GM12878 (cell line): ENCODE results near the gene TSC22D3. TPM values are rescaled to one million over a fixed set of nuclear protein-coding genes. Genes with fewer than 3 reads are reported as not detected.

Experiments
- ATAC-seq: fragments of 200-7000 bp; cut with Tn5 transposase; 3 replicates; pipeline ENCODE4 v1.9.1; 2020; ENCODE audit warnings: mild to moderate bottlenecking, moderate library complexity
- BruUV-seq: library from RNA; stranded (reverse); fragments of 400-500 nt; replicated peaks from 2 replicates; lab custom pipeline; 2021; lab: Mats Ljungman, UMichigan
- CTCF ChIA-PET: fragments of 300-600 bp; sonication (Branson Sonifier 250); formaldehyde crosslinking; extraction: SDS; loops from one replicate; lab custom pipeline; 2021; ENCODE audit warnings: inconsistent platforms; lab: Yijun Ruan, JAX
- POLR2A ChIA-PET: fragments of 350-600 bp; formaldehyde crosslinking; extraction: SDS; loops from one replicate; lab custom pipeline; 2021; ENCODE audit warnings: inconsistent platforms; lab: Charles Lee
- RAD21 ChIA-PET: fragments of 300-600 bp; sonication (Branson Sonifier 250); formaldehyde crosslinking; loops from one replicate; lab custom pipeline; 2023; ENCODE audit warnings: antibody characterized with exemption; ENCODE audit not compliant: unreplicated experiment; lab: Charles Lee
- SMC1A ChIA-PET: fragments of 300-600 bp; sonication (Branson Sonifier 250); formaldehyde crosslinking; loops from one replicate; lab custom pipeline; 2023; ENCODE audit not compliant: unreplicated experiment, uncharacterized antibody; lab: Charles Lee
- DNase-seq: peaks from one replicate; pipeline ENCODE4 v3.0.0-alpha.2; 2011; ENCODE audit warnings: low read depth, low spot score
- FAIRE-seq: peaks from 3 replicates; lab custom pipeline; 2011; peaks lifted over from hg19 to GRCh38; lab: Jason Lieb, UNC
- H2AFZ ChIP-seq: 2 replicates; pipeline ENCODE4 v1.6.0; 2011; ENCODE audit warnings: low read depth, low read length, control low read depth; ENCODE audit not compliant: control insufficient read depth
- H3K27ac ChIP-seq: 2 replicates; pipeline ENCODE4 v1.5.1; 2011; ENCODE audit warnings: control low read depth; ENCODE audit not compliant: control insufficient read depth, insufficient read depth
- H3K27me3 ChIP-seq, 2 experiments: replicated peaks in 1 of 2; 2 replicates each; pipeline versions ENCODE4 v1.6.0 to v1.6.1; 2011; ENCODE audit warnings: low read length in 1 of 2; ENCODE audit not compliant: control insufficient read depth in 2 of 2, insufficient read depth in 2 of 2
- H3K36me3 ChIP-seq, 2 experiments: 2 replicates each; pipeline ENCODE4 v1.5.1; 2011; ENCODE audit warnings: low read length in 1 of 2; ENCODE audit not compliant: control insufficient read depth in 2 of 2, insufficient read depth in 2 of 2
- H3K4me1 ChIP-seq: 2 replicates; pipeline ENCODE4 v1.6.1; 2011; ENCODE audit warnings: mild to moderate bottlenecking, low read length, moderate library complexity, mixed read lengths; ENCODE audit not compliant: control insufficient read depth, insufficient read depth
- H3K4me2 ChIP-seq: 2 replicates; pipeline ENCODE4 v1.6.0; 2011; ENCODE audit warnings: control low read depth; ENCODE audit not compliant: control insufficient read depth, insufficient read depth
- H3K4me3 ChIP-seq: fragments of 200-600 bp; sonication (generic); 2 replicates; pipeline ENCODE4 v1.5.1; 2016
- H3K79me2 ChIP-seq: 2 replicates; pipeline ENCODE4 v1.6.0; 2011; ENCODE audit warnings: low read length; ENCODE audit not compliant: control insufficient read depth, insufficient read depth
- H3K9ac ChIP-seq: 2 replicates; pipeline ENCODE4 v1.8.0; 2011; ENCODE audit warnings: low read length, control low read depth, mixed read lengths; ENCODE audit not compliant: control insufficient read depth, insufficient read depth
- H3K9me3 ChIP-seq: replicated peaks from 3 replicates; pipeline ENCODE4 v1.5.1; 2011; ENCODE audit warnings: mild to moderate bottlenecking, low read length; ENCODE audit not compliant: control insufficient read depth, insufficient read depth
- H4K20me1 ChIP-seq: 2 replicates; pipeline ENCODE4 v1.6.0; 2011; ENCODE audit not compliant: control insufficient read depth, insufficient read depth
- BMI1 ChIP-seq: fragments of 450-650 bp; IDR thresholded peaks from 2 replicates; pipeline ENCODE4 v1.6.1; 2016; ENCODE audit warnings: mild to moderate bottlenecking, moderate library complexity, borderline replicate concordance
- BRCA1 ChIP-seq: IDR thresholded peaks from 2 replicates; pipeline ENCODE4 v1.6.1; 2011; ENCODE audit warnings: low read depth, low read length, improper control_type of control experiment
- CBX3 ChIP-seq: fragments of 200-600 bp; sonication (generic); IDR thresholded peaks from 2 replicates; pipeline ENCODE4 v1.6.1; 2016; ENCODE audit warnings: low read depth, borderline replicate concordance
- CHD1 ChIP-seq: IDR thresholded peaks from 2 replicates; pipeline ENCODE4 v1.6.1; 2012; ENCODE audit warnings: low read depth, low read length, improper control_type of control experiment
- CREB1 ChIP-seq: IDR thresholded peaks from 2 replicates; pipeline ENCODE4 v1.6.1; 2012; ENCODE audit warnings: low read depth, mild to moderate bottlenecking, inconsistent platforms
- GABPA ChIP-seq: IDR thresholded peaks from 2 replicates; pipeline ENCODE4 v1.6.1; 2014; ENCODE audit warnings: antibody characterized with exemption, low read depth, mild to moderate bottlenecking, inconsistent platforms
- LARP7 ChIP-seq: fragments of 450-650 bp; IDR thresholded peaks from 2 replicates; pipeline ENCODE4 v1.6.1; 2017; ENCODE audit warnings: mild to moderate bottlenecking
- MTA3 ChIP-seq: IDR thresholded peaks from 2 replicates; pipeline ENCODE4 v1.6.1; 2012; ENCODE audit warnings: low read length, inconsistent platforms, borderline replicate concordance
- NKRF ChIP-seq: fragments of 450-650 bp; conservative IDR thresholded peaks from 2 replicates; pipeline ENCODE4 v1.6.1; 2017; ENCODE audit warnings: mild to moderate bottlenecking, moderate library complexity
- PKNOX1 ChIP-seq: fragments of 450-650 bp; IDR thresholded peaks from 2 replicates; pipeline ENCODE4 v1.6.1; 2016; ENCODE audit warnings: mild to moderate bottlenecking
- SKIL ChIP-seq: fragments of 450-650 bp; IDR thresholded peaks from 2 replicates; pipeline ENCODE4 v1.6.1; 2017; ENCODE audit warnings: mild to moderate bottlenecking, low read depth, inconsistent platforms; ENCODE audit not compliant: poor library complexity, severe bottlenecking
- ZNF24 ChIP-seq: fragments of 450-650 bp; IDR thresholded peaks from 2 replicates; pipeline ENCODE4 v1.6.1; 2017; ENCODE audit warnings: antibody characterized with exemption, mild to moderate bottlenecking
- ZNF622 ChIP-seq: fragments of 450-650 bp; IDR thresholded peaks from 2 replicates; pipeline ENCODE4 v1.6.1; 2017; ENCODE audit warnings: mild to moderate bottlenecking, inconsistent platforms
- WGBS: methylation state at CpG from one replicate; pipeline ENCODE4 v1.1.6; 2016; ENCODE audit warnings: low lambda C conversion rate; ENCODE audit not compliant: insufficient replicate concordance, insufficient coverage; ENCODE audit errors: missing lambda C conversion rate; 5-methylcytosine and 5-hydroxymethylcytosine counted together
- in situ Hi-C: fragments of 300-500 bp; cut with MboI; formaldehyde crosslinking; loops from 9 replicates; pipeline ENCODE4 v1.14.3; 2018; ENCODE audit warnings: mixed read lengths
- intact Hi-C: fragments of 100-400 bp; cut with micrococcal nuclease; formaldehyde crosslinking; loops from one replicate; pipeline ENCODE4 v1.14.2; 2022; ENCODE audit not compliant: unreplicated experiment
- polyA plus RNA-seq, 11 experiments: library from polyadenylated mRNA; depleted of rRNA in 4 of 11; unstranded in 6 of 11; stranded (reverse) in 5 of 11; fragments of >200 nt; fragmentation: Nextera tagmentation in 4 of 11; fragmentation: Illumina TruSeq in 1 of 11; extraction: Ambion mirVana in 4 of 11; extraction: Trizol in 1 of 11; gene quantifications; 1 replicate in 1 of 11; 2 replicates in 10 of 11; pipeline versions ENCODE4 v1.2.1 to v1.2.3, GENCODE V29; 2011 to 2016; ENCODE audit warnings: inconsistent platforms in 2 of 11, missing spikeins in 2 of 11, low read depth in 1 of 11
- total RNA-seq, 4 experiments: library from RNA; depleted of rRNA in 3 of 4; stranded (reverse); fragments of >200 nt in 3 of 4; fragmentation: Illumina TruSeq in 1 of 4; extraction: Trizol in 1 of 4; gene quantifications; 2 replicates each; pipeline versions ENCODE4 v1.2.1 to v1.2.3, GENCODE V29; 2013 to 2021

Gene TSC22D3
- total and polyA plus RNA-seq, 10 of the 15 experiments (the other 5 are each of a cell fraction or from before 2014, with no cell fraction given), result 4.6 to 122 (median 16.1) TPM

GRCh38 chrX:107707866-107708265 lies 67.7 kb downstream of the TSC22D3 start:
- FAIRE-seq, result no peak
- DNase-seq, result no peak
- TF ChIP-seq PKNOX1 (no peak), CBX3 (no peak), BMI1 (no peak), LARP7 (no peak), MTA3 (no peak), ZNF24 (no peak), NKRF (no peak), GABPA (no peak), BRCA1 (no peak), CREB1 (no peak), ZNF622 (no peak), SKIL (no peak), CHD1 (no peak)
- H3K36me3 ChIP-seq, result no peaks in the 10 kb centered on the region
- no peak overlapping the region for H3K27ac ChIP-seq
- H3K79me2 ChIP-seq, result no peaks in the 10 kb centered on the region
- H3K9ac ChIP-seq, result no peak overlapping the region
- ATAC-seq, result no peak
- H3K27me3 ChIP-seq, result no peaks in the 10 kb centered on the region
- no peak overlapping the region for H3K4me2 ChIP-seq
- H4K20me1 ChIP-seq, result no peaks in the 10 kb centered on the region
- CTCF ChIA-PET, result interaction anchor here (0.6 to 3.2 kb wide), 4 partner anchors 9 to 814 kb away, joined by 3 to 17 read pairs (median 4); no protein-coding TSS in a partner anchor
- no TSS peak for BruUV-seq
- H3K9me3 ChIP-seq, result no peaks in the 10 kb centered on the region
- intact Hi-C loops (no loop called here), in situ Hi-C loops (no loop called here)
- no peak overlapping the region for H2AFZ ChIP-seq
- H3K4me1 ChIP-seq, result peaks cover 12% of the 10 kb centered on the region
- H3K4me3 ChIP-seq, result no peak overlapping the region
- POLR2A ChIA-PET, result interaction anchor here (18.2 kb wide), 1 partner anchor 31 kb away, joined by 287 read pairs; no protein-coding TSS in a partner anchor
- 49% methylated on average over 9 of the region's 9 CpGs for WGBS
- SMC1A ChIA-PET, result interaction anchor here (2.9 to 16.4 kb wide), 3 partner anchors 10 to 32 kb away, joined by 18 to 425 read pairs (median 25); no protein-coding TSS in a partner anchor
- RAD21 ChIA-PET, result interaction anchor here (15.7 kb wide), 1 partner anchor 32 kb away, joined by 444 read pairs; no protein-coding TSS in a partner anchor
